GM19025 (cell line): ENCODE results near the gene DOC2A.
"Not testable (repeated sequence)": the region's sequence is repeated elsewhere in the genome, so short reads cannot be mapped to it uniquely, and the experiment has no call there.

Experiments used
- ATAC-seq: cut with Tn5 transposase; IDR thresholded peaks from one replicate; pipeline ENCODE4 v1.9.1; 2021; ENCODE audit warnings: mild to moderate bottlenecking, low read depth, moderate library complexity; ENCODE audit not compliant: unreplicated experiment

Gene DOC2A

DNA sequence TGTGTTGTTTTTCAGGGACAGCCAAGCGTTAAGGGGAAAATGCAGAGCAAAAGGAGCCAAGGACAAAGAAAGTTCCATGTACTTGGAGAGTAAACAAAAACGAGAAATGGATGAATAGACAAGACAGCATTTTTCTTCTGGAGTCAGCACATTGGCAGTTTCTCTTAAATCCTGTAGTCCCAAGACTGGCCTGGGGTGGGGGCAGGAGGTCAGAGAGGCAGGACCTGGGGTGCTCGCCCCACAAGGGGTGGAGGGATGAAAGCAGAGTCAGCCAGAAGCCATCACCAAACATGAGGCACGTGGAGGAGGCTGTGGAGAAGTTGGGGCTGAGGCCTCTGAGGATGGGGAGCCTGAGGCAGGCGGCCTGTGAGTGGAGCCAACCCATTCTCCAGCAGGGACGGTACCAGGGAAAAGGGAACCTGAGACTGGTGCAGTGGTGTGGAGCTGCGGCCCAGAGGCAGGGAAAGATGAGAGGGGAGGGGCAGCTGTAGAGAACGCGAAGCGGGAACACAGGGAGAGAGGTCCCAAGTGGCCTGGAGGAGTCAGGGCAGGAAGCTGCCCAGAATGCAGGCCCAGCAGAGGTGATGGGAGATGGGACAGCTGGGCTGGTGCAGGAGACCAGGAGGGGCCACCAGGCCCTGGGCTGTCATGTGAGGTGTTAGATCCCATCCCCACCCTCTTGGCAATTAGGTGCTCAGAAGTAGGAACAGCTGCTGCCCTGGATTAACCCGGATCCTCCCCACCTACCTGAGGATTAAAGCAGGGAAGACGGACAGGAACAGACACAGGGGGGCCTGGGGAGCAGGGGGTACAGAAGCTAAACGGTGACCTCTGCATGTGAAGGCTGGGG is 17.0 kb upstream of the DOC2A start:
- ATAC-seq = no peak

DNA sequence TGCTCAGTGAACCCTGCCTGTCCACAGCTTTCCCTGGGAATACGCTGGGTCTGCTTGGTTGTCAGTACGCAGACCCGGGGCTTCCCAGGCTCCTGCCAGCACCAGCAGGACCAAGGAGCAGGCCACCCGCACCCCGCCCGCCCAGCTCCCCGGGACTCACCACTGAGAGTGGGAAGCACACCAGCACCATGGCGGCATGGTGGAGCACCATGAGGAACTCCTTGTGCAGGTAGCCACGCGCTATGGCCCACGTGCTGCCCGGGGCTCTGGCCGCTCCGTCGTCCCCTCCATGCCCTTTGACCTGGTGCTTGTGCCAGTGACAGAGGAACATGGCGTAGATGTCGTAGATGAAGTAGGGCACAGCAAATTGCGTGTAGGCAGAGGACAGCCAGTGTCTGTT is 15.6 kb upstream of the DOC2A start:
- no peak for ATAC-seq

DNA sequence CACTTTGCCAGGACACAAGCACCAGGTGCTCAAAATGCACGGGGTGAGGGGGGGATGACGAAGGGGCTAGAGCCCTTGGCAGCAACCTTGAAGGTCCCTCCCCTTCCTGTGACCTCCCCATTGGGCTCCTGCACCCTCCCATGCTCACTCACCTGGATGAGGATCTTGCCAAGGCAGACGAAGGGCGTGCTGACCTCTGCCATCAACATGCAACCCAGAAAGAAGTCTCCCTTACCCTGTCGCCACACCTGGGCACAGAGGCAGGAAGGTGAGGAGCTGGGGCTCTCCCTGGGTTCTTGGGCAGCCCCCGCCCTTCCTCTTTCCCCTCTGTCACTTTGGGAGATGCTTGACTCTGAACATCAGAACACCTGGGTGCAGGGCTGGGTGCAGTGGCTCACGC is 14.7 kb upstream of the DOC2A start:
- ATAC-seq = no peak

DNA sequence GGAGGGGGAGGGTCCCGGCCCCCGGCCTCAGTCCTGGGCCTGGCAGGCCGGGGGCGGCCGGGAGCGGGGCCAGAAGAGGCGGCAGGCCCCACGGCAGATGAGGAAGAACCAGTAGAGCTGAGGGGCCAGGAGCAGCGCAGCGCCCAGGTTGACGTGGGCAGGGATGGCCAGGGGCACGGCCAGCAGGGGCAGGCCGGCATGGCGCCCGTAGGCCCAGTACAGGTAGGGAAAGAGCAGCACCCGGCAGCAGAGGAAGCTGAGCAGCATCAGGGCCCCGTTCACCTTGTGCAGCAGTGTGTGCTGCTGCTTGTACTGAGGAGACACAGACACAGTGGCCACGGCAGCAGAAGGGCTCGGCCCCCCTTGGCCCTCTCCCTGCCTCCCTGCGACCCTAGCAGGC is 14.3 kb upstream of the DOC2A start:
- ATAC-seq = no peak

DNA sequence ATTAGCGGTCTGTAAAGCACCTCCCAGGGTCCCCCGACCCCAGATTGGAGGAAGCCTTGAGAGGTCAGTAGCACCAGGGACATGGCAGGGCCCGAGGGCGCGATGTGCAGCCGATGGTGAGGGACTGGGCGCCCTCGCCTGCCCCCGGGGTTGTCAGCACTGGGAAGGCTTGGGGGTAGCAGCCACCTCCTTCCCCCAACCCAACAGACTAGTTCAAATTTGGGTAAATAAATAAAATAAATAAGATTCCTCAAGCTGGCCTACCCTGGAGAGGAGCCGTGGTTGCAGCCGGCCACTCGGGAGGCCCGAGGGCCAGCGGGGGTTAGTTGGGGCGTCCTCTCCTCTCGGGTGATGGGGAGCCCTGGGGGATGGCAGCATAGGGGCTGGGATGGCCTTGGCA is 13.6 kb upstream of the DOC2A start:
- ATAC-seq = no peak

DNA sequence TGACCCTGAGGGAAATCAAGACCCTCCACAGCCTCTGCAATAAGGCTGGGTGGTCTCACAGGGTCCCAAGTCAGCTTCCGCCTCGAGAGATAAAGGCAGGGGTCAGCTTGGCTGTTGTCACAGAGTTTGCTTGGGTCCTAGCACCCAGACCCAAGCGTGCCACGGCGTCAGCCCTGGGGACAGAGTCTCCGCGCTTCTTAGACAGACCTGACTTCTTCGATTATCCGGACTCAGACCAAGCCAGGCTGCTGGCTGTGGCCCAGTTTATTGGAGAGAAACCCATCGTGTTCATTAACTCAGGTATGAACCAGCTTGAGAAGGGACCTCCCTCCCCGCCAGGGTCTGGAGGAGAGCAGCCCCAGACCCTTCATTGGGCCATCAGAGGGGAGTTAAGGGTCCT is 12.8 kb upstream of the DOC2A start:
- ATAC-seq = no peak

DNA sequence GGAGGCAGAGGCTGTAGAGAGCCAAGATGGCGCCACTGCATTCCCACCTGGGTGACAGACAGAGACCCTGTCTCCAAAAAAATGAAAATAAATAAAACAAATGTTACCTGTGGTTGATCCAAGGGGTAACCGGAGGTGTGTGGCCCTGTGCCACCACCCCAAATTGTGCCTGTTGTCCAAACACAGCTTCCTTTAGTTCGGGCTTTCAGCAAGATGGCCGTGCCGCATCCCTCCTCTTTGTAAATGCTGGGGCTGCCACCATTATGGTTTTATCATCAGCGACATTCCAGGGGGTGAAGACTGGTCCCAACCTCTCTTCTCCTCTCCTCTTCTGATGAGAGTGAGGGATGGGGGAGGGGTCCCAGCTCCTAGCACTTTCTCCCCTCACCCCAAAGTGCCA is 12.1 kb upstream of the DOC2A start, which contains the start of gene C16orf92:
TSS of gene C16orf92 (plus strand) at position 312 of the 400 bp plus-strand sequence. CDS start 143 bp downstream, outside the sequence.
- ATAC-seq = no peak

DNA sequence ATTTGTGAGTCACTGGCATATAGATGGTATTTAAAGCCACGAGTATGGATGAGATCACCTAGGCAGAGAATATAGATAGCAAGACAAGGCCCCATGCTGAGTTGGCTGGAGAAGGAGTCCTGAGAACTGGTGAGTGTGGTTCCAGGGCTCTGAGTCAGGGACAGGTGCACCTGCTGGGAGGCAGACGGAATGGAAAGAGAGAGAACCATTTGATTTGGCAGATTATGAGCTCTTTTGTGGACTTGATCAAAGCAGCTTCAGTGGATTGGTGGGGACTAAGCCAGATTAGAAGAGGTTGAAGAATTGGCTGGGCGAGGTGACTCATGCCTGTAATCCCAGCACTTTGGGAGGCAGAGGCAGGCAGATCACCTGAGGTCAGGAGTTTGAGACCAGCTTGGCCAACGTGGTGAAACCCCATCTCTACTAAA is 7.9 kb upstream of the DOC2A start:
- ATAC-seq = no peak

DNA sequence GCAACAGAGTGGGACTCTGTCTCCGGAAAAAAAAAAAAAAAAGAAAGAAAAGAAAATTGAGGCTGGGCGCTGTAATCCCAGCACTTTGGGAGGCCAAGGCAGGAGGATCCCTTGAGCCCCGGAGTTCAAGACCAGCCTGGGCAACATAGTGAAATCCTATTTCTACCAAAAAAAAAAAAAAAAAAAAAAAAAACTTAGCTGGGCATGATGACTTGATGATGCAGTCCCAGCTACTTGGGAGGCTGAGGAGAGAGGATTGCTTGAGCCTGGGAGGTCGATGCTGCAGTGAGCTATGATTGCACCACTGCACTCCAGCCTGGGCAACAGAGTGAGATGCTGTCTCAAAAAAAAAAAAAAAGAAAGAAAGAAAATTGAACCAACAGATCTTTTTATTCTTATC is 7.1 kb upstream of the DOC2A start:
- not testable (repeated sequence) for ATAC-seq

DNA sequence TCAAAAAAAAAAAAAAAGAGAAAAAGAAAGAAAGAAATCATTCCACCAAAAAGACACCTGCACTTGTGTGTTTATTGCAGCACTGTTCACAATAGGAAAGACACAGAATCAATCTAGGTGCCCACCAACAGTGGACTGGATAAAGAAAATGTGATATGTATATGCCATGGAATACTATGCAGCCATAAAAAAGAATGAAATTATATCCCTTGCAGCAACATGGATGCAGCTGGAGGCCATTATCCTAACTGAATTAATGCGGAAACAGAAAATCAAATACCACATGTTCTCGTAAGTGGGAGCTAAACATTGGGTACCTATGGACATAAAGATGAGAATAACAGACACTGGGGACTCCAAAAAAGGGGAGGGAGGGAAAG is 6.4 kb upstream of the DOC2A start:
- ATAC-seq = no peak

DNA sequence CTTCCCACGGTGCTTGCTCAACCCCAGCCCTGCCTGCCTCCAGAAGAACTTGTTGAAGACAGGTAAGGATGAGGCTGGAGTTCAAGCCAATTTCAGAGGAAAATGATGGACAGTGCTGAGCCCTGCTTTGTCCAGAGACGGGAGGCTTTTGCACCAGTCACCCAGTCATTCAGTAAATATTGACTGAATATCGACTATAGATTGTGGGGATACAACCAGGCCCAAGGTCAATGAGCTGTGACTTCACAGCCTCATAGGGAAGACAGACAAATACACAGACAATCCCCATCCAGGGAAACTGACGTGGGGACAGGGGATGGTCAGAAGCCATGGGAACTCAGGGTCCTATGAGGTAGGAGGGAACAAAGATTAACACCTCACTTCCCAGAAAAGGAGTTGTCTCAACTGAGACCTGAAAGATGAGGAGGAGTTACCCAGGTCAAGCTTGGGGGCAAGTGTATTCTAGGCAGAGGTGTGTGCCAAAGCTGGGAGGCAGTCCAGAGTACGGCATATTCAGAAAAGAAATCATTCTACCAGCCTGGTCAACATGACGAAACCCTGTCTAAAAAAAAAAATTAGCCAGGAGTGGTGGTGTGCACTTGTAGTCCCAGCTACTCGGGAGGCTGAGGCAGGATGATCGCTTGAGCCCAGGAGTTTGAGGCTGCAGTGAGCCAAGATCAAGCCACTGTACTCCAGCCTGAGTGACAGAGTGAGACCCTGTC is 5.9 kb upstream of the DOC2A start:
- no peak for ATAC-seq

DNA sequence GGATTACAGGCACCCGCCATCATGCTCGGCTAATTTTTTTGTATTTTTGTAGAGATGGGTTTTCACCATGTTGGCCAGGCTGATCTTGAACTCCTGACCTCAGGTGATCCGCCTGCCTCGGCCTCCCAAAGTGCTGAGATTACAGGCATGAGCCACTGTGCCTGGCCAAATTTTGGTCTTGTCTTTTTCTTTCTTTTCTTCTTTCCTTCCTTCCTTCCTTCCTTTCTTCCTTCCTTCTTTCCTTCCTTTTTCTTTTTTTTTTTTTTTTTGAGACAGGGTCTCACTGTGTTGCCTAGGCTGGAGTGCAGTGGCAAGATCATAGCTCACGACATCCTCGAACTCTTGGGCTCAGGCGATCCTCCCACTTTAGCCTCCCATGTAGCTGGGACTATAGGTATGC is 4.6 kb upstream of the DOC2A start:
- not testable (repeated sequence) for ATAC-seq

DNA sequence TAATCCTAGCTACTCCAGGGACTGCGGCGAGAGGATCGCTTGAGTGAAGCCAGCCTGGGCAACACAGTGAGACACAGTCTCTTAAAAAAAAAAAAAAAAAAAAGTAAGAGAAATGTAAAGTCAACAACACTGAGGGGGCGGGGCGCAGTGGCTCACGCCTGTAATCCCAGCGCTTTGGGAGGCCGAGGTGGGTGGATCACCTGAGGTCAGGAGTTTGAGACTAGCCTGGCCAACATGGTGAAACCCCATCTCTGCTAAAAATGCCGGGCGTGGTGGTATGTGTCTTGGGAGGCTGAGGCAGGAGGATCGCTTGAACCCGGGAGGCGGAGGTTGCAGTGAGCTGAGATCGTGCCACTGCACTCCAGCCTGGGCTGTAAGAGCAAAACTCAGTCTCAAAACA is 1.8 kb upstream of the DOC2A start:
- not testable (repeated sequence) for ATAC-seq

DNA sequence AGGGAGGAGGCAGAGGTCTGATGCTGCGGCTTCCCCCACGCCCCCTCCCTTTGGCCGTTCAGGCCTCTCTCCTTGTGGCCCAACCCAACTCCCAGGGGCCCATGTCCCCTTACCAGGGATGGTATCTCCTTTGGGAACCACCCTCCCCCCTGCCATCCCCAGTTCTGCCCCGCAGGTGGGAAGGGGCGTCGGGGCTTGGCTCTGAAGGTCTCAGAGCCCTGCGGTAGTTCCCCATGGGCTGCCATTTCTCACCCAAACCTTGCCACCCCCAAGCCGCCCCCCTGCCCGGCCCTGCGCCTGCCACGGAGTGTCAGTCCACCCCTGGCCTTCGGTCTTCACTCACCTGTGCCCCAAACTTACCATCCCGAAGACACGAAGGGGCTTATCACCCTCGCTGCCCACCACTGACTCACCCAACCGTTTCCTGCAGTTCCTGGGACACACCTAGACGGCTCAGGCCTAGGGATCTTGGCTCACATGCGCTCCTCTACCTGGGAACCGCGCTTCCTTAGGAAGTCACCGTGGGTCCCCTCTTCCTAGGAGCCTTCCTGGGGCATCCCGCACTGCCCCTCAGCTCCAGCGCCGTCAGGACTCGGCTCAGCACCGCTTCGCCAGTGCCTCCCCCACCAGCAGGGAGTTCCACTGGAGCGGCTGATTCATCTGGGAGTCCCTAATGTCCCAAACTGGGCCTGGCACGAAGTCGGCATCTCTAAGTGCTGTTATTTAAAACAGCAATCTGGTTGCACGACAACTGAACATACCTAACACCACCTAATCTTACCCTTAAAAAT is 1.1 kb upstream of the DOC2A start:
- ATAC-seq = no peak

DNA sequence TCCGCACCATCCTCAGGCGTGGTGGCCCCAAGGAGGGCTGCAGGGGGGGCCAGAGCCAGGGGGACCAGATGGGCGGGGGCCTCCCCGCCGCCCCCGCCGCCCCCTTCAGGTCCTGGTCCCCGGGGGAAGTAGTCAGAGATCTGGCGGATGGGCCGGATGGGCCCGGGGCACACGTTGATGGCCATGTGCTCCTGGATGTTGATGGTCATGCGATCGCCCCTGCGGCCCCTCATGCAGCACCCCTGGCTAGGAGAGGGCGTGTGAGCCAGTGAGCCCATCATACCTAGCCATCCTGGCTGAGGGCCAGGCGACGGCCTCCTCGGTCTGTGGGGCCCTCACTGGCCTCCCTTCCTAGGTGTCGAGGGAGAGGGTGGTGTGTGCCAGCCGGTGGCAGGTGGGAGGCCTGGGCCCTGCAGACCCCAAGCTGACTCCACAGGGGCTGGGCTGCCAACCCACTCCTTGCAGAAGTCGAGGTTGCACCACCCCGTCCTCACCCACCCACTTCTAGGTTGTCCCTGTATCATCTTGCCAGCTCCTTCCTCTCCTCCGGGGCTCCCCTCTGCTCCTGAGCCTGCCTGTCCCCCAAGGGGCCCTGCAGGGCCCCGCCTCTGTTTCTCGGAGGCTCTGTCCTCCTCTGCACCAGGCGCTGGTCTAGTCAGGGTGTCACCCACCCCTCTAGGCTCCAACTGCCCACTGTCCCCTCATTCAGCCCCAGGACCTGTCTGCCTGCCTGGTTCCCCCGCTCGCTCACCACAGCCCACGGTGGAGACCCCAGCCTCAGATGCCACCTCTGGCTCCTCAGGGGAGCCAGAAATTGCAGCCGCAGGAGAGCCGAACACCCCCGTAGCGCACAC is 610 bp downstream of the DOC2A start:
- ATAC-seq = no peak

DNA sequence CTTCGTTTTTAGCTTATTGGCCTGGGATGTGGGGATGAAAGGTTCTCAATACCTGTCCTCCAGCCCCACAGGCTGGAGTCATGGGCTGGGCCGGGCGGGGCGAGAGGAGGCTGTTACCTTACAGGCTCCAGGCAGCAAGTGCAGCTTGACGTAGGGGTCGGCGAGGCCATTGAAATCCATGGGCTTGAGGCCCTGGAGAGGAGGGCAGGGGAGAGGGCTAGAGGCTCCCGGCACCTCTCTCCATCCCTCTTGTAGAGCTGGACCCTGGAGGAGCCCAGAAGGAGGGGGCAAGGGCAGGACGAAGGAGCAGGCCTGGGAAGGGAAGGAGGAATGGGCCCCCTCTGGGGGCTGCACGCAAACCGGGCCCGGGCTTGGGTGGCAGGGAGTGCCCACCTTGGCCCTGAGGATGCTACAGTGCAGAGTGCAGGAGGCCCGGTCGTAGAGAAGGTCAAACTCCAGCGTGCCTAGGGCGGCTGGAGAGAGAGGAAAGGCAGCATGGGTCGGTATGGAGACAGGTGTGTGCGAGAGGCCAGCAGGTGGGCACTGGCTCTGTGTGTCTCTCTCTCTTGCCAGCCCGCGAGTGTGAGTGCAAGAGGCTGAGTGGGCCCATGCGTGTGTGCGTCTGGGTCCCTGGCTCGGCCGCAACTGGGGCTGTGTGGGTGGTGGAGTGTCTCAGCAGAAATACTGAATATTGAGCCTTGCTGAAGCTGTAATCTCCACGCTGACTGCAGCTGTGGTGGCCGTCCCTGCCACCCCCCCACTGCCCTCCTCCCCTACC is 1.6 kb downstream of the DOC2A start:
- ATAC-seq = no peak

DNA sequence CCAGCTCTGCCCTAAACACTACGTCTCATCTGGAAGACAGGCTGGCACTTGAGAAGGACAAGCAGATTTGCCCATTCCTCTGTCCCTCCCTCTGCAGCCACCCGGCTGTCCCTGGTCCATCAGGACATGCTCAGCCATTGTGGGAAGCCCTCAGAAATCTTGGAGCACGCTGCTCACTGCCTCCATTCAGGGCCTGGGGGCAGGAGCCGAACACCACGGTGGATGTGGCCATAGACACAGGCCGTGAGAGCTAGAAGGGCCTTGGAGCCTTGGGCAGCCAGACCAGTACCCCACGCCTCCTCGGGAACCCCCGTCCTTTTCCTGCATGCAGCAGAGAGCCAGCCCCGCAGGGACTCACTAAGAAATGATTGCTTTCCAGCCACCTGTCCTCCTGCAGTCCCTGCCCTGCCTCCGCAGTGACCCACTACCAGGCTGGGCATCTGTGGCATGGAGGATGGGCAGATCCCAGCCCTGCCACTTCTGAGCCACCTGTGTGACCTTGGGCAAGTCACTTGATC is 3.4 kb downstream of the DOC2A start:
- ATAC-seq = no peak

DNA sequence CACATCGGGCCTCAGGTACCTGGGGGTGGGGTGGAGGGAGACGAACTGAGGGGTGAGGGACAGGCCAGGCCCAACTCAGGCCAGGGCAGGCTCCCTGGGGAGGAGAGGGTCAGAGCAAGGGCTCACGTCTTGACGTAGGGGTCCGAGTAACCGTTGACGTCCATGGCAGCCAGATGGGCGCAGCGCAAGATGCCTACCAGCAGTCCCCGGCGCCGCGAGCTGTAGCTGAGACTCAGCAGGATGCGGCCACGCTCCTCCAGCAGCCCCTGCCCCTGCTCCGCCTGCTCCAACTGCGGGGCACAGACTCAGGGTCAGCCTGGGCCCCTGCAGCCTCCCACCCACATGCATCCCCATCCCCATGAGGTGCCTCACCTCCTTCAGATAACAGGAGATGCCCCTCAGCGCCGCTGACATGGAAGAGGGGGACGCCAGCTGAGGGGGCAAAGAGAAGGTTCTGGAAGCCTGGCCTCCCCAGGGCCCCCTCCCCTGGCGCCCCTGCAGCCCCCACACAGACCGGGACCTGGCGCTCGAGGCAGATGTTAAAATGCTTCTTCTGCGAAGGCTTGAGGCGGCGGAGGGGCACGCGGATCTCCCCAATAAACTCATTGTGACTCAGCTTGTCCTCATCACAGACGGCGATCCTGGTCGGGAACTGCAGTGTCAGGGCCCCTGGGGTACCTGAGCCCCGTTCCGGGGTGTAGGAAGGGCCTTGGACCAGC is 4.0 kb downstream of the DOC2A start:
- ATAC-seq = no peak

DNA sequence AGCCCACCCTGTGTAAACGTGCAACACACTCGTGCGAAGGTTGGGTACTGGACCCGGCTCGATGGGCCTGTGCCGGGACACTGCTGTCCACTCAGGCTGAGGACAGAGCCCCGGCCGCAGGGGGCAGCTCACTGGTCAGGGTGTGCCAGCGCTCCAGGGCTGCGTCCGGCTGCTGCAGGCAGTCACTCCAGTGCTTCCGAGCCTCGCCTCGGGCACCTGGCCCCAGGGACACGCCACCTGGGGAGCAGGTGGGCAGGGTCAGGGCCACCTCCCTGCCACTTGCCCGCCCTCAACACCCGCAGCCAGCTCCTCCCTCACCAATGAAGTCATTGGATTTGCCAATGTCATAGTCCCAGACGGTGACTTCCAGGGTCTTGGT is 4.7 kb downstream of the DOC2A start:
- ATAC-seq = no peak
